Ascending aorta (tissue), 2 donors: ENCODE results near the gene AXIN1. TPM values are rescaled to one million over a fixed set of nuclear protein-coding genes. Genes with fewer than 3 reads are reported as not detected.

Source experiments
- DNase-seq, 2 donors: peaks; one replicate each; pipeline ENCODE4 v3.0.0-alpha.2; 2019; ENCODE audit warnings: low spot score in 2 of 2
- H3K27ac ChIP-seq, 2 donors: fragments of 200-600 bp; sonication (generic); one replicate each; pipeline ENCODE4 v1.5.1; 2016 to 2017; ENCODE audit warnings: mild to moderate bottlenecking in 1 of 2
- H3K27me3 ChIP-seq: fragments of 200-600 bp; sonication (generic); one replicate; pipeline ENCODE4 v1.5.1; 2017
- H3K36me3 ChIP-seq, 2 donors: fragments of 200-600 bp; sonication (generic); one replicate each; pipeline ENCODE4 v1.5.1; 2016
- H3K4me1 ChIP-seq, 2 donors: fragments of 200-600 bp; sonication (generic); one replicate each; pipeline ENCODE4 v1.5.1; 2016 to 2017; ENCODE audit warnings: mild to moderate bottlenecking in 1 of 2
- H3K4me3 ChIP-seq, 2 donors: fragments of 200-600 bp; sonication (generic); one replicate each; pipeline ENCODE4 v1.5.1; 2016 to 2017; ENCODE audit warnings: mild to moderate bottlenecking in 1 of 2
- H3K9me3 ChIP-seq, 2 donors: fragments of 200-600 bp; sonication (generic); one replicate each; pipeline ENCODE4 v1.5.1; 2016
- intact Hi-C: fragments of 100-400 bp; cut with DNase I; formaldehyde crosslinking; loops from one replicate; pipeline ENCODE4 v1.15.1; 2023
- total RNA-seq: library from RNA; depleted of rRNA; stranded (reverse); fragments of >200 nt; gene quantifications from one replicate; pipeline ENCODE4 v1.1.0, GENCODE V29; 2016
- TF ChIP-seq, protein P1 (sequence below), 3 experiments: fragments of 200-600 bp in 2 of 3; fragments of 450-650 bp in 1 of 3; sonication (generic) in 2 of 3; IDR thresholded peaks; one replicate each; pipeline ENCODE4 v1.5.1; 2016 to 2019; ENCODE audit warnings: antibody characterized with exemption in 3 of 3, mild to moderate bottlenecking in 1 of 3, moderate library complexity in 1 of 3

AXIN1 gene
- 27.6 TPM for total RNA-seq

- DNase-seq: peak; percentile 98 to 99
- intact Hi-C loops: loop anchor here (1.0 to 2.0 kb wide), 6 partner anchors 18 to 237 kb away; partner anchors contain the start of genes FAM234A, MRPL28, PGAP6 and RAB11FIP3
- Histone ChIP-seq H3K4me1 (peaks cover 12% of the 10 kb centered on the region in 2 donors), H3K9me3 (no peaks in the 10 kb centered on the region), H3K27me3 (no peaks in the 10 kb centered on the region), H3K27ac (peak within 1 kb of the TSS; percentile 70 to 83), H3K4me3 (peak within 1 kb of the TSS; percentile 93 to 96), H3K36me3 (no peaks in the 10 kb centered on the region)
- TF ChIP-seq, protein P1, sequence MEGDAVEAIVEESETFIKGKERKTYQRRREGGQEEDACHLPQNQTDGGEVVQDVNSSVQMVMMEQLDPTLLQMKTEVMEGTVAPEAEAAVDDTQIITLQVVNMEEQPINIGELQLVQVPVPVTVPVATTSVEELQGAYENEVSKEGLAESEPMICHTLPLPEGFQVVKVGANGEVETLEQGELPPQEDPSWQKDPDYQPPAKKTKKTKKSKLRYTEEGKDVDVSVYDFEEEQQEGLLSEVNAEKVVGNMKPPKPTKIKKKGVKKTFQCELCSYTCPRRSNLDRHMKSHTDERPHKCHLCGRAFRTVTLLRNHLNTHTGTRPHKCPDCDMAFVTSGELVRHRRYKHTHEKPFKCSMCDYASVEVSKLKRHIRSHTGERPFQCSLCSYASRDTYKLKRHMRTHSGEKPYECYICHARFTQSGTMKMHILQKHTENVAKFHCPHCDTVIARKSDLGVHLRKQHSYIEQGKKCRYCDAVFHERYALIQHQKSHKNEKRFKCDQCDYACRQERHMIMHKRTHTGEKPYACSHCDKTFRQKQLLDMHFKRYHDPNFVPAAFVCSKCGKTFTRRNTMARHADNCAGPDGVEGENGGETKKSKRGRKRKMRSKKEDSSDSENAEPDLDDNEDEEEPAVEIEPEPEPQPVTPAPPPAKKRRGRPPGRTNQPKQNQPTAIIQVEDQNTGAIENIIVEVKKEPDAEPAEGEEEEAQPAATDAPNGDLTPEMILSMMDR (IDR thresholded peaks at IDR 0.05): peak in 2 of 3 experiments; percentile 35 to 65
Measured at GRCh38 chr16:352547-353403, at the start of gene AXIN1. AXIN1 (minus strand) TSS chr16:352723; CDS start chr16:347025, 5,698 bp downstream.

DNA sequence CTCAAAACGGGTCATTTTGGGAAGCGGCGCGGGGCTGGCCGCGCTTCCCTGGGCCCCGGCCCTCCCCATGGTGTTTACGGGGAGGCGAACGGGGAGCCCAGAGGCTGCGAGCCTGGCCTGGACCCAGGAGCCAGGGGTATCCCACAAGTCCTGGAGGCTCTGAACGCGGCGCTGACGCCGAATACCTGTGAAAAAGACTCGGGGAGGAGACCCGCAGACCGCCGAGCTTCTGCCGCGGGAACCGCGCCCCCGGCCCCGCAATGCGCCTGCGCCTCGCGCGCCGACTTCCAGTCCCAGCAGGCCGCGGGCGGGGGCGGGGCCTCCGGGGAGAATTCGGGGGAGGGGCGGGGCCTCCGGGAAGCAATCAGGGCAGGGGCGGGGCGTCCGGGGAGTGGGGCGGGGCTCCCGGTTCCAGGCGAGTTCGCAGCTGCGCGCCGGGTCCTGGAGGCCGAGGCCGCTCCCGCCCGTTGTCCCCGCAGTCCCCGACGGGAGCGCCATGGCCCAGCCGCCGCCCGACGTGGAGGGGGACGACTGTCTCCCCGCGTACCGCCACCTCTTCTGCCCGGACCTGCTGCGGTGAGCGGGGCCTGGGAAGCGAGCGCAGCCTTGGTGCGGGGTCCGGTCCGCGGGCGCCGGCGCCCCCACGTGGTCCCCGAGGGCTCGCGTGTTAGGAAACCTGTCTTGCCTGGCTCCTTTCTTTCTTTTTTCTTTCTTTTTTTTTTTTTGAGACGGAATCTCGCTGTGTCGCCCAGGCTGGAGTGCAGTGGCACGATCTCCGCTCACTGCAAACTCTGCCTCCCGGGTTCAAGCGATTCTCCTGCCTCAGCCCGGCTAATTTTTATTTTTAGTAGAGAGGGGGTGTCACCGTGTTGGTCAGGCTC is 49.2 kb upstream of the AXIN1 start, which contains the start of gene DECR2:
Gene DECR2, plus strand, starts transcription at position 418 of the 881 bp plus-strand sequence. Its CDS starts 79 bp downstream, at position 497.
- no peaks in the 10 kb centered on the region for H3K9me3 ChIP-seq
- H3K27ac ChIP-seq: peak within 1 kb of the TSS; percentile 88 to 93
- TF ChIP-seq, protein P1 (IDR thresholded peaks at IDR 0.05): peak; percentile 21 to 67 (median 63)
- peak; percentile 75 to 97 for DNase-seq
- peak within 1 kb of the TSS; percentile 63 to 76 for H3K4me3 ChIP-seq
- no peaks in the 10 kb centered on the region for H3K27me3 ChIP-seq
- peaks cover 4 to 10% of the 10 kb centered on the region in 2 donors for H3K4me1 ChIP-seq
- intact Hi-C loops: loop anchor here (1.0 to 2.0 kb wide), 3 partner anchors 19 to 49 kb away; partner anchors contain the start of genes AXIN1 and RAB11FIP3
- no peaks in the 10 kb centered on the region for H3K36me3 ChIP-seq

- Histone ChIP-seq H3K4me1 (peaks cover 4 to 10% of the 10 kb centered on the region in 2 donors), H3K9me3 (no peaks in the 10 kb centered on the region), H3K27me3 (no peaks in the 10 kb centered on the region), H3K36me3 (no peaks in the 10 kb centered on the region), H3K4me3 (no peak overlapping the region), H3K27ac (peak overlapping the region; percentile 65 to 93)
- TF ChIP-seq, protein P1 (IDR thresholded peaks at IDR 0.05): no peak
- intact Hi-C loops: no loop called here
- DNase-seq: no peak
Measured at GRCh38 chr16:400061-400591, 47.6 kb upstream of the AXIN1 start.

DNA sequence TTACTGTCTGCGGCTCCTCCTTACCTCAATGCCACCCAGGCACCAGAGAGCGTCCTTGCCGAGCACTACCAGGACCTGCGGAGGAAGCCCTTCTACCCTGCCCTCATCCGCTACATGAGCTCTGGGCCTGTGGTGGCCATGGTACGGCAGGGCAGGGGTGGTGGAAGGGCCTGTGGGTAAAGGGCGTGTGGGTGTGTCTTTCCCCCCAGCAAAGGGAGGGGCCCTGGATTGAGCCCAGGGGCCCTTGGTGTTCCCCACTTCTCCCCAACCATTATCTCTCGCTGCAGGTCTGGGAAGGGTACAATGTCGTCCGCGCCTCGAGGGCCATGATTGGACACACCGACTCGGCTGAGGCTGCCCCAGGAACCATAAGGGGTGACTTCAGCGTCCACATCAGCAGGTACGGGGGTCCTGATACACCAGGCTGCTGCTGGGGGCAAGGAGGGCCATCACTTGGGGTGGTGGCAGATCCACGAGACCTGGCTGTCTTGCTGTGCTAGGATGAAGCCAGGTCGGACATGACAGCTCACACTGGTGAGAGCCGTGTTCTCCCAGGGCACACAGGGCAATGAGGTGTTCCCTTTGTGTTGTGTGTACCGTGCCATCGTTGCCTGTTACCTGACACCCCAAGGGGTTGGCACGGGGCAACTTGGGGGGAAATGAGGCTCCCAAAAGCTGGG is 47.0 kb upstream of the AXIN1 start:
- Histone ChIP-seq H3K27ac (no peak overlapping the region), H3K4me1 (peaks cover 4 to 10% of the 10 kb centered on the region in 2 donors), H3K9me3 (no peaks in the 10 kb centered on the region), H3K36me3 (no peaks in the 10 kb centered on the region), H3K27me3 (no peaks in the 10 kb centered on the region), H3K4me3 (no peak overlapping the region)
- TF ChIP-seq, protein P1 (IDR thresholded peaks at IDR 0.05): no peak
- DNase-seq: no peak
- intact Hi-C loops: loop anchor here (10.0 kb wide), 1 partner anchor 265 kb away; the partner anchor contains the start of gene RHOT2
